ENCODE measurements around the gene RERGL. TPM values are rescaled to one million over a fixed set of nuclear protein-coding genes. Genes with fewer than 3 reads are reported as not detected.
"Not testable (repeated sequence)": the region's sequence is repeated elsewhere in the genome, so short reads cannot be mapped to it uniquely, and the experiment has no call there.

The RERGL gene
- total RNA-seq, 1 donor from 2014 or later, result 1.2 TPM

- no peak for ATAC-seq (ENCODE audit: poor library complexity)
- intact Hi-C loops (cut with DNase I), result no loop called here
- no peak for DNase-seq
Measured at GRCh38 chr12:18045446-18045992, 44.5 kb downstream of the RERGL start.

- intact Hi-C loops (cut with DNase I); DNase-seq: not testable (repeated sequence)
Measured at GRCh38 chr12:18040060-18040742, 49.8 kb downstream of the RERGL start.

More at GRCh38 chr12:18040060-18040742, 49.8 kb downstream of the RERGL start:
- ATAC-seq (ENCODE audit: poor library complexity), result not testable (repeated sequence)

Other genes starting within 250 kb of the RERGL start
- not detected for gene PIK3C2G, start 171.3 kb upstream of the RERGL start, total RNA-seq